Left cardiac atrium (tissue), 4 donors: ENCODE measurements around the gene JMY. TPM values are rescaled to one million over a fixed set of nuclear protein-coding genes. Genes with fewer than 3 reads are reported as not detected.
A peak's percentile ranks its signal among the peaks of the same experiment; 100 is the strongest.

Source experiments
- ATAC-seq, 2 donors: fragments of 200-7000 bp; cut with Tn5 transposase; one replicate each; pipeline ENCODE4 v1.9.1; 2020; ENCODE audit warnings: mild to moderate bottlenecking in 2 of 2, moderate library complexity in 2 of 2
- DNase-seq: peaks from one replicate; pipeline ENCODE4 v3.0.0-alpha.2; 2020
- intact Hi-C, 2 donors: fragments of 100-400 bp; cut with DNase I; formaldehyde crosslinking; loops; one replicate each; pipeline versions ENCODE4 v1.14.1 to v1.15.1; 2022 to 2023
- total RNA-seq, 2 donors: library from RNA; stranded (reverse); fragmentation: NEBNext Ultra II Directional; extraction: Animal tissue kit (Norgen Biotek cat#: 25700); gene quantifications; one replicate each; pipeline ENCODE4 v1.2.1, GENCODE V29; 2021
- donor health status: DM: no; HTN: yes; CAD: no.
- donor health status: DM: no; HTN: yes; CAD: no; lungs with severe emphysema.
- donor health status: DM: yes; HTN: yes; CAD: no.
- donor health status: Dilated cardiomyopathy.

Gene JMY
- total RNA-seq, 2 donors from 2014 or later = 6.7 to 10.4 TPM

DNA sequence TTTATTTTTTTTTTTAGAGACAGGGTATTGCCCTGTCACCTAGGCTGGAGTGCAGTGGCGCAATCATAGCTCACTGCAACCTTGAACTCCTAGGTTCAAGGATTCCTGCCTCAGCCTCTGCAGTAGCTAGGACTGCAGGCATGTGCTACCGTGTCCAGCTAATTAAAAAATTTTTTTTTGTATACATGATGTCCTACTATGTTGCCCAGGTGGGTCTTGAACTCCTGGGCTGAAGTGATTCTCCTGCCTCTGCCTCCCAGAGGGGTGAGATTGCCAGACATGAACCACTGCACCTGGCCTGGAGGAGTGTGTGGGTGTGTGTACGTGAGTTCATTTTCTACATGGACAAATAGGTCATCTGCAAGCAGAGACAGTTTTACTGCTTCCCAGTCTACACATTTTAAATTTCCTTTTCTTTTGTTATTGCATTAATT is 33.8 kb downstream of the JMY start:
- DNase-seq (no peak), ATAC-seq (no peak)
- intact Hi-C loops = no loop called here

DNA sequence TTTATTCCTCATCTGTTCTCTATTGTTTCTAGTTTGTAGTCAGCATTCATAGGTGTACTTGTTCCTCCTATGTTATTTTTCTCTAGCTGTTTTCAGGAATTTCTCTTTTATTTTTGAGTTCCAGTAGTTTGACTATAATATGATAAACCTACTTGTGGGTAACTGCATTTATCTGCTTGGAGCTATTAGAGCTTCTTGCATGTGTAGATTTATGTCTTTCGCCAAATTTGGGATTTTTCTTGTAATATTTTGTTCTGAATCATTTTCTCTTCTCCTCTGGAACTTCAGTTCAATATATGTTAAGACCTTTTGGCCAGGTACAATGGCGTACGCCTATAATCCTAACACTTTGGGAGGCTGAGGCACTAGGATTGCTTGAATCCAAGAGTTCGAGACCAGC is 37.4 kb downstream of the JMY start:
- intact Hi-C loops = no loop called here
- no peak for DNase-seq
- ATAC-seq = no peak

DNA sequence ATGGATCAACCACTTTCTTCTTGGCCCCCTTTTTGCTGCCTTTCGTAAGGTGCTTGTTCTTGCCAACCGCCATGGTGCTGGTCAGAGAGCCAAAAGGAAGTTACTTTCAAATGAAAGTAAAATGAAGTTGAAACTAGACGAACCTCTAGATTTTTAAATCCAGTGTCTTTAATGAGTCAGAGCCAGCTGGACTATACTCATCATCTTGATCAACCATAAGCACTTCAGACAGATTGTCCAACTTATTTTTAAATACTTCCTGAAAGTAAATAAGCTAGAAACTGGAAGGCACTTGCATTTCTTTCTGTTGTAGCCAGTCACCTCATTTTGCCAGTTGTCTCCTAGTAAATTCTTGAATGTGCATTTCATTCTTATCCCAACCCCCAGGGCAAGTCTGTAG is 48.9 kb downstream of the JMY start:
- no peak for DNase-seq
- intact Hi-C loops = no loop called here
- no peak for ATAC-seq

DNA sequence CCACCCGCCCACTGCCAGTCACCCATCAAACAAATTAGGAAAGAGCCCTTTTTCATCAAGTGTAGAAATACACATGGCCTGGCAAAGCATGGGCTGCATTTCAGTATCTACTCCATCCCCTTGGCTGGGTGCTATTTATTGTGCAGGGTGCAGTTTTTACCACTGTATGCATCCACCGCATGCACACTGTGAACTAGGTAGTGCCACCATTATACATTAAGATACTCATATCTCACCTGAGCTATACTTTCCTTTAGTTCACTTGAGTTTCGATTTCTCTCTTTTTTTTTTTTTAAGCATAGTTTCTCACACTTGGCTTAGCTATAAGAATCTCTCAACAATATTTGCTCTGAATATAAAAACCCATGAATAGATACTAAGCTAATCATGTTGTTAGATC is 49.4 kb downstream of the JMY start:
- ATAC-seq (no peak), DNase-seq (no peak)
- intact Hi-C loops = no loop called here

DNA sequence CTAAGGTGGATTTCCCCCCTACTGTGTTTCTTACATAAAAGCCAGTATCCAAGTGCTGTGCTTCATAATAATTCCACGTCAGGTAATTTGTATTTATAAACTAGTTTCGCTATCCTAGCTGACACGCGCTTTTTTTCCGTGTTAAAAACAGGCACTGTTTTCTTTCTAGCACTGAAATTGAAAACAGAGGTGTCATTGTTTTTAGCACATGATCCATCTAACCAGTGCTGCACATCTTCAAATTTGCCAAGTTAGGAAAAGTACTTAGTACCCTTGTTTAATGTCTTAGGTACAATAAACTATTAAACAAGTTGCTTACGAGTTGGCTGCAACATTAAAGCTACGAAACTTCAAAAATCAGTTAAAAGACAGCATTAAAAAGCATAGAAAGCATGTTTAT is 49.9 kb downstream of the JMY start:
- DNase-seq = no peak
- intact Hi-C loops = no loop called here
- ATAC-seq = no peak

DNA sequence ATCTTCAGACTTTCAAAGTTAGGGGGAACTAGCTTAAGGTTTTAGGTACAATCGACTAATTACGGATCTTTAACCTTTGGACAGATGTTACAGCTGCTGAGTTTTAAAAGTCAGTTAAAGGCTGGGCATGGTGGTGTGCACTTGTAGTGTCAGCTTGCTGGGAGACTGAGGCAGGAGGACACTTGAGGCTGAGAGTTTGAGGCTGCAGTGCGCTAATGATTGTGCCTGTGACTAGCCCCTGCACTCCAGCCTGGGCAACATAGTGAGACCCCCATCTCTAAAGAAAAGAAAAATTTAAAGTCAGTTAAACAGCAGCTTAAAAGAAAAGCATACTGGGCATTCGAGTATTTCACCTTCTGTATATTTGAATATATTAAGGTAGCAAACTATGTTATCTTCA is 51.4 kb downstream of the JMY start:
- no peak for ATAC-seq
- no peak for DNase-seq
- intact Hi-C loops = no loop called here

DNA sequence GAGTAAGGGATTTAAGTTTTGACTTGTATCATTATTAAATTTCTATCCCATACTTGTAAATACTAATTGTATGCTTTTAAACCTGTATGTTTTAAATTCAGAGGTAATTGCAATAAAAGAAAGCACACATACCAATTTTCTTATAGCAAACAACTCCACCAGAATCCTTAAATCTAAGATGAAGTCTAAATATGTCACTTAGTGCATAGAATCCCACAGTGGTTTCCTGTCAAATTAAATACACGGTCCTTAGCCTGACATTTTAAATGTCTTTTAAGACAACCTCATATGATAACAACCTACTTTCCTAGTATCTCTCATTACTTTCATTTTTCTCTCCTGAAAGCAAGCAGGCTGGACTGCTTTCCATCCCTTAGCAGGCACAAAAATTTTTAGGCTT is 52.0 kb downstream of the JMY start:
- no peak for ATAC-seq

DNA sequence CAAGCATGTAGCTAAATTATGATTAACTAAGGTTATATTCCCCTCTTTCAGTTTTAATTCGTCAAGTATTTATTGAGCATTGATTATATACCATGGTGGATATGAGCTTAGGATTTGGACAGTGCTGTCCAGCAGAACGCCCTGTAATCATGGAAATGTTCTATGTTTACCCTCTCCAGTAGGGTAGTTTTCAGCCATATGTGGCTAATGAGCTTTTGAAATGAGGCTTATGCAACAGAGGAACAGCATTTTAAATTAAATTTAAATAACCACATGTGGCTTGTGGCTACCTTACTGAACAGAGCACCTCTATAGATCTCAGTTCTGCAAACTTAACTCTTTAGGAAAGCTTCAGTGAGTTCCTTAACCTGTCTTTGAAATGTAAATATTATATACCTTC is 59.1 kb downstream of the JMY start:
- intact Hi-C loops = no loop called here
- ATAC-seq = no peak
- DNase-seq = no peak

More for the DNA sequence above, 52.0 kb downstream of the JMY start:
- intact Hi-C loops = no loop called here
- no peak for DNase-seq

DNA sequence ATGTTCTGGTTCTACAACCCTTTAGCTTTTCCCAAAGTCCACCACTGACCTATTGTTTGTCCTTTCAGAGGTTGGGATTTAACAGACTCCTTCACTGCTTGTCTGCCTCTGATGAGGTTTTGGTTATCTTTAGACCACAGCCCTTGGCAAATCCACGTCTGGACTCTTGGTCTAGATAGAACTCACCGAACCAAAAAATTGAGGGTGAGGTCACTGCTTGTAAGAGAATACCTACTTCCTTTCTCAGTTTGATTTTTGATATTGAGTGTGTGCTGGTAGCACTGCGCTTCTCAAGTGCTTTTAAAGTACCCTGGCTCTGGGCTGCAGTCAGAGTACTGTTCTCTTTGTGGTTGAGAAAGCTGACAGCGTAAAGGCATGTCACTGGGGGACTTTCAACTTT is 61.7 kb downstream of the JMY start:
- no peak for DNase-seq
- peak in 1 of 2 donors; percentile 44 for ATAC-seq
- intact Hi-C loops = no loop called here

DNA sequence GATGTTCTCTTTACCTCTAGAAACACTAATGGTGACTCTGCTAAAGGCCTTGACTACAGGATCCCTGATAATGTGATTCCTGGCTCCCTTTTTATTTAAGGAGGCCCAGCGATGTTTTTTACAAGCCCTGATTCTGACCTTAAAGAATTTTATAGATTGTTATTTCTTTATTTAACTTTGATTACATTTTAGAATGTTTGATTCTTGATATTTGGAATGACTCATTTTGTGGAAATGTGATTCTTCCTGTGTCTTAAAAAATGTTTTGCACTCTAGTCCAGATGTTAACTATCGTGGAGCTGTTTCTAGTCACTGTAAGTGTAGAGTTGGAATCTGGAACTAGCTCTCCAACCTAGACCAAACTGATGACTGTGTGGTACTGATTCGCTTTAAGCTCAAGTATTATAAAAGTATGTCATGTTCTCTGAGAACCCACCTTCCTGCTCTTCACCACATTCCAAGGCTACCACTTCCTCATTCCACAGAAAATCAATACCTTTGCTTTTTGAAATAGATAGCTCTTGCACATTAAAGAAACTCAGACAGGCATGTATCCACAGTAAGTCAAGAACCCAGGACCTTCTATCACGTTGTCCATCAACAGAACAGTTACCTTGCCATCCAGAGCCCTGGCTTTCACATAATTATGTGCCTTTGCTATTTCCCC is 65.2 kb downstream of the JMY start:
- intact Hi-C loops = no loop called here
- DNase-seq (no peak), ATAC-seq (no peak)

DNA sequence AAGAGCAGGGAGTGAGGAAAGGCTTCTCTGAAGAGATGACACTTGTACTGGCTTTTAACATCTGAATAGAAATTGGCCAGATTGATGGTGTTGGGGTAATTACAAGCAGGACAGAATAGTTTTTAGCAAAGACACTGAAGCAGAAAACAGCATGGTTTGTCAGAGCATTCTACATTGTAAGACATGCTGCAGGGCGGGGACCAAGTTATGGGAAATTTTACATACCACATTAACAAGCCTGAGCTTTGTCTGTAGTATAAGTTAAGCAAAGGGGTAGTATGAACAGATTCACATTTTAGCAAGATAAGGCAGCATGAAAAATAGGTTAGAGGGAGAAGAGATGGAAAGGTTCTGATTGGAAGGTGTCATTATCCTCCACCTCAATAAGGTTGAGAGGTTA is 66.5 kb downstream of the JMY start:
- intact Hi-C loops = no loop called here
- ATAC-seq = no peak
- no peak for DNase-seq

DNA sequence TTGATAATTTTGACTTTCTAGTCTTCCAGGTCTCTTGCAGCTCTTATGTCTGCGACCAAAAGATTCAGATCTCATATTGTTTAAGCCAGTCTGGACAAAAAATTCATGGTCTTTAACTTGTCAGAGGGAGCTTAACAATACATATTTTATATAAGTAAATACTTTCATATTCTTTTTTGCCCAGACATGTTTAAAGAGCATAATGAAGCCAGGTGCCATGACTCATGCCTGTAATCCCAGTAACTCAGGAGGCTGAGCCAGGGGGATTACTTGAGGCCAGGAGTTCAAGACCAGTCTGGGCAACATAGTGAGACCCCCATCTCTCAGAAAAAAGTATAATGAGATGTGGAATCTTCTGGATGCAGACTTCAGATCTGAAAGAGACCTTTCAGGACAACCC is 69.8 kb downstream of the JMY start:
- no peak for DNase-seq
- ATAC-seq = no peak
- intact Hi-C loops = no loop called here

DNA sequence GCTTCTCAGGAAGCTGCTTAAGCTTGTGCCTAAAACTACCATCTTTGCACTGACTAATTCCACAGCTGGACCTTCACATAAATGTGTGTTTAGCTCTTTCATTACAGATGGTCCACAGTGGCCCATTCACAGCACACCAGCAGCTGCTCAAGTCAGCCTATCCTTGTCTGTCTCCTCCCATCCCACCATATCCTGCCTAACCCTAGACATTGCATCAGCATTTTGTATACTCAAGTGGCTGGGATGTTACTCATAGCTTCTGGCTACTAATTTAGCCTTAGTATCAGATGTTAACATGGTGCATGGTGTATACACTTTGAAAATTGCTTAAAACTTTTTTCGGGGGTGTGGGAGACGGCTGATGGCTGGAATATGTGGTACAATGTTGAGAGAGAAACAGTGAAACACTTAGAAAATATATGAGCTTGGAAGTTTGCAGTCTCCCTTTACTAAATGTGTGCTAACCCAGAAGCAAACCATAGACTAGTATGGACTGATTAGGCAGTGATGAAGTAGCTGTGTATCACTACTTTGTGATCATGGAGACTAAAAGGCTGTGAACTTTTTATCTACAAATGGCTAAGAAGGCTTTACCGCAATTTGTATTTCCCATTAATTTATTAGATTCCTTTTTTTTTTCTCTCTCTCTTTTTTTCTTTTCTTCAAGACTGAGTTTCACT is 83.1 kb downstream of the JMY start:
- ATAC-seq = peak in 1 of 2 donors; percentile 97
- DNase-seq = no peak
- intact Hi-C loops = no loop called here

DNA sequence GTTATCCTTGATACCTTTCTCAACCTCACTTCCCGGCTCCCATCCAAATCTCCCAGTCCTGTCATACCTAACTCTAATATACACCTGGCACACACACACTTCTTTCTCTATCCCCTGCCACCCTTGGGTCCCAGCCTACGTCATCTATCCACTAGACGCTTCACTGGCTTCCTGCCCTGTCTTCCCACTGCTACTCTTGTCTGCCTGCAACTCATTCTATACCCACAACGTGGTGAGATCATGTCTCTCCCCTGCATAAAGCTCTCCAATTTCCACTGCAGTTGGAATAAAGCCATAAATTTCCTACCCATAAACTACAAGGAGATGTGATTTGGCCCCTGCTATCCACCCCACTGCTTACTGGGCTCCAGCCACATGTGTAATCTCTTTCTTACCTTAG is 93.5 kb downstream of the JMY start:
- intact Hi-C loops = no loop called here
- DNase-seq = no peak
- ATAC-seq = no peak

DNA sequence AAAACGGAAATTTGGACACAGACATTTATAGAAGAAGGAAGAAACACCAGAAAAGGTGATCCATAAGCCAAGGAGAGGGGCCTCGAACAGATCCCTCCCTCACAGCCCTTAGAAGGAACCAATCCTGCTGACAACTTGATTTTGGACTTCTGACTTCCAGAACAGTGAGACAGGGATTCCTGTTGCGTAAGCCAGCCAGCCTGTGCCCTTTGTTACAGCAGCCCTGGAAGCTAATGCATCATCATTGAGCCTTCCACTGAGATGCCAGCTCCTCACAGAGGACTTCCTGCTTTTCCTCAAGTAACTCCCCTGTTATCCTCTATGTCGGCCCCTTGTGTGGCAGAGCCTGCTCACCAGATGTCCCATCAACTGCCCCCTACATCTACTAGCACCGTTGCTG is 94.1 kb downstream of the JMY start:
- intact Hi-C loops = no loop called here
- ATAC-seq = no peak
- DNase-seq = no peak

DNA sequence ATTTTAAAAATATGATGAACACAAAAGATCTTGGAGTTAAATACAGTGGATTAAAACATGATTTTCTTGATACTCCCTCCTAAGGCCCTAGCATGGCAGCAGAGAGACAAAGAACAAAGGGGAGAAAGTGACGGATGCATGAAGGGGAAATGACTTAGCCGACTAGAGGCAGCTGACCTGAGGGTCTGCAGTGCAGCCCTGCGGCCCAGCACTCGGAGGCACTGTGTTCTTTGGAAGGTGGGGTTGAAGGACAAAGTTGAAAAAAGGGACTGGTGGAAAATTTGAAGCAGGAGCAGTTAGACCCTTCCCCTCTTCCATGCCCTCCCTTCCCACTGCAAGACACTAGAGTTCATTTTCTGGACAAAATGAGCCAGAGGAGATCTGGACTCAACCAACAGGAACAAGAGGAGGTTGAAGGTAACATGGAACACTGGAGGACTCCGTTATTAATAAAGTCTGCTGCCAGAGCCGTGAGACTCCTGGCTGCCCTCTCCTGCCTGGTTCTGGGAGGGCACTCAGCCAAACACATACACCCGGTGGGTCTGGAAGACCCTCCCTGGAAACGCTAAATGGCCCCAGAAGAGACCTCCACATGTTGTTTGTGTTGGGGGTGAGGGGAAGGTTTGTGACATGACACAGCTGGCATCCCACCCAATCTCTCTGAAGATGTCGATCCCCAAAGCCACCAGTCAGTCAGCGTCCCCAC is 98.1 kb downstream of the JMY start:
- intact Hi-C loops = no loop called here
- DNase-seq (no peak), ATAC-seq (no peak)

DNA sequence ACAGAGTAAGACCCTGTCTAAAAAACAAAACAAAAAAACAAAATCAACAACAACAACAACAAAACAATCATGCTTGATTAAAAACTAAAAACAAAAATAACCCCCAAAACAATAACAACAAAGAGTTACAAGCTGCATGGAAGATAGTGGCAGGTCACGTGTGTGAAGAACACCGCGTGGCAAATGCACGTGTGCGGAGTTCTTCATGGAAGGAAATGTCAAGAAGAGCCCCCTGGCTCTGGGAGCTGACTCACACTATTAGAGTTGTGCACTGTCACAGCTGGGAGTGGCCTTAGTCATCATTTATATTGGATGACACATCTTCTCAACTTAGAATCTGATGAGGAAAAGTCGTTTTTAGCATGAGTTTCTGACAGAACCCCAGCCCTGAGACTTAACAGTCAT is 110.5 kb downstream of the JMY start:
- DNase-seq (no peak), ATAC-seq (peak in 1 of 2 donors; percentile 30)
- intact Hi-C loops = no loop called here

DNA sequence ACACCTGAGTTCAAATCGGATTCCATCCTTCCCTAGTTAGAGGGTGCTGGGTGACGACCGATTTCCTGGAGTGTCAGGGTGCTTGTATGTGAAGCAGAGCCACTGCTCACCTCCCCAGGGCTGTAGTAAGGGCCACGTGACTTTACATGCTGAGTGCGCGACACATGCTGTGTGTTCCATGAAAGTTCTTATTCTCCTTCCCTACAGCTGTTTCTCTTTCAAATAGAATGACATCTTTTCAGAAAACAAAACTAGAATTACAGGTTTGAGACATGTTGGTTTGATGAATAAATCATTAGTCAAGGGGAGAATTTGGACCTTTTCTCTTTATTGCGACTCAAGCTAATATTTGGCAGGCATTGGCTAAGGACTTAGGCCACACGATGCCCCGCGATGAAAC is 113.1 kb downstream of the JMY start:
- intact Hi-C loops = no loop called here
- DNase-seq (no peak), ATAC-seq (no peak)

DNA sequence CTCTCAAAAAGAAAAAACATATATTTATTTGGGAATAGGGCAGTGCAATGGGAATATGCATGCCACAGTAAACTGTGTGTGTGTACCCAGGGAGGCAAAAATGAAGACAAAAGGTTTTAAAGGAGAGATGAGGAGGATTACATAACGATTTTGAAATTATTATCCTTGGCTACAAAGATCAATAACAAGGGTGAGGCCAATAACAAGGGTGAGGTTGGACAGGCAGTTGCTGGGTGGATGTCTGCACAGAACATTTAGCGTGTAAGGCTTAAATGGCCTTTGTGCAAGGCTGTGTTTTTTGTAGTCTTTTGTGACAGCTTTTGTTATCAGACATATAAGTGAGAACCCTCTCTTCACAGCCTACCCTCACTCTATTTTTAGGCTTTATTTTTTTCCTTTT is 114.0 kb downstream of the JMY start:
- DNase-seq (no peak), ATAC-seq (no peak)
- intact Hi-C loops = no loop called here

DNA sequence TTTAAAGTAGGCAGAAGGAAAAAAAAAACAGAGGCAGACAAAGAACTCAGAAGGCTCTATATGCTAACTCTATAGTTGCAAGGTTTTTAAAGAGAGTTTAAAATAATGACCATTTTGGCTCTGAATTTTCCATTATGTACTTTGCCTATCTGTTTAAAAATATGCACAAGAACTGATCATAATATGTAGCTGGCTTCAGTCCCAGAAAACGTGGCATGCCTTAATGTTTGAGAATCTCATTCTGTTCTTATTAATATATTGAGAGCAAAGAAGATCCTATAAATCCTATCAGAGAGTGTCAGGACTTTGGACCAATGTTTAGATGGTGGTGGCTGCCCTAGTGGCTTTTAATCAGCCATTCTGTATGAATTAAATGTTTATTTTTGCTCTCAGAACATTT is 121.5 kb downstream of the JMY start:
- intact Hi-C loops = no loop called here
- ATAC-seq (no peak), DNase-seq (no peak)
